IMR-90 (cell line): ENCODE results near the gene BSPH1. TPM values are rescaled to one million over a fixed set of nuclear protein-coding genes. Genes with fewer than 3 reads are reported as not detected.

Source experiments
- ATAC-seq: fragments of 200-7000 bp; cut with Tn5 transposase; 2 replicates; pipeline ENCODE4 v1.9.1; 2020; ENCODE audit warnings: low read depth, mild to moderate bottlenecking, moderate library complexity
- BruUV-seq: library from RNA; stranded (reverse); fragments of 400-500 nt; replicated peaks from 2 replicates; lab custom pipeline; 2021; lab: Mats Ljungman, UMichigan
- CTCF ChIA-PET: fragments of 300-600 bp; formaldehyde crosslinking; extraction: SDS; loops from one replicate; lab custom pipeline; 2021; ENCODE audit warnings: antibody characterized with exemption; lab: Yijun Ruan, JAX
- POLR2A ChIA-PET: fragments of 300-600 bp; sonication (Branson Sonifier 250); formaldehyde crosslinking; loops from one replicate; lab custom pipeline; 2022; ENCODE audit warnings: antibody characterized with exemption; ENCODE audit not compliant: unreplicated experiment; lab: Charles Lee
- DNase-seq: peaks from one replicate; pipeline ENCODE4 v3.0.0; 2013
- H2AFZ ChIP-seq: replicated peaks from 2 replicates; pipeline ENCODE3; 2013; ENCODE audit warnings: low read length, mild to moderate bottlenecking; ENCODE audit not compliant: poor library complexity
- H2AK5ac ChIP-seq: 2 replicates; pipeline ENCODE4 v1.6.1; 2013; ENCODE audit warnings: low read depth, low read length, inconsistent platforms
- H2AK9ac ChIP-seq: replicated peaks from 2 replicates; pipeline ENCODE3; 2013; ENCODE audit warnings: mild to moderate bottlenecking, low read depth, low read length, moderate library complexity; ENCODE audit not compliant: poor library complexity
- H2BK120ac ChIP-seq: 2 replicates; pipeline ENCODE4 v1.6.1; 2013; ENCODE audit warnings: low read depth, low read length, inconsistent platforms
- H2BK15ac ChIP-seq: 3 replicates; pipeline ENCODE4 v1.6.1; 2013; ENCODE audit warnings: low read depth, low read length, inconsistent platforms
- H2BK20ac ChIP-seq: 2 replicates; pipeline ENCODE4 v1.6.1; 2013; ENCODE audit warnings: low read depth, mild to moderate bottlenecking, inconsistent platforms, low read length, moderate library complexity
- H2BK5ac ChIP-seq: 2 replicates; pipeline ENCODE4 v1.6.1; 2013; ENCODE audit warnings: mild to moderate bottlenecking, low read depth, low read length, inconsistent platforms; ENCODE audit not compliant: poor library complexity, severe bottlenecking
- H3K14ac ChIP-seq: replicated peaks from 2 replicates; pipeline ENCODE4 v1.6.1; 2013; ENCODE audit warnings: low read depth, low read length, inconsistent platforms
- H3K18ac ChIP-seq: 2 replicates; pipeline ENCODE4 v1.6.1; 2013; ENCODE audit warnings: low read depth, low read length, control low read depth
- H3K23ac ChIP-seq: 2 replicates; pipeline ENCODE4 v1.6.1; 2013; ENCODE audit warnings: low read depth, low read length, inconsistent platforms
- H3K27ac ChIP-seq: 2 replicates; pipeline ENCODE4 v1.5.1; 2013; ENCODE audit warnings: mild to moderate bottlenecking, control low read depth, low read length; ENCODE audit not compliant: insufficient read depth
- H3K27me3 ChIP-seq: 2 replicates; pipeline ENCODE4 v1.6.1; 2013; ENCODE audit warnings: low read length; ENCODE audit not compliant: control insufficient read depth, insufficient read depth
- H3K36me3 ChIP-seq: 2 replicates; pipeline ENCODE4 v1.6.1; 2013; ENCODE audit warnings: low read length, mixed read lengths; ENCODE audit not compliant: control insufficient read depth, insufficient read depth
- H3K4ac ChIP-seq: 2 replicates; pipeline ENCODE4 v1.6.1; 2013; ENCODE audit warnings: low read depth, low read length, inconsistent platforms
- H3K4me1 ChIP-seq: 2 replicates; pipeline ENCODE4 v1.6.1; 2013; ENCODE audit warnings: low read length, mixed read lengths; ENCODE audit not compliant: control insufficient read depth, insufficient read depth
- H3K4me2 ChIP-seq: 2 replicates; pipeline ENCODE4 v1.6.1; 2013; ENCODE audit warnings: low read depth, mild to moderate bottlenecking, control low read depth, low read length, moderate library complexity
- H3K4me3 ChIP-seq: 2 replicates; pipeline ENCODE4 v1.5.1; 2013; ENCODE audit warnings: low read depth, mild to moderate bottlenecking, control low read depth, low read length, moderate library complexity; ENCODE audit not compliant: insufficient read depth
- H3K56ac ChIP-seq: 2 replicates; pipeline ENCODE4 v1.6.1; 2013; ENCODE audit warnings: low read length, inconsistent platforms; ENCODE audit not compliant: insufficient read depth; ENCODE audit errors: extremely low read depth
- H3K79me1 ChIP-seq, 2 experiments: 2 replicates each; pipeline ENCODE4 v1.6.1; 2013; ENCODE audit warnings: low read length in 2 of 2, inconsistent platforms in 1 of 2, low read depth in 1 of 2
- H3K9ac ChIP-seq: 2 replicates; pipeline ENCODE4 v1.6.1; 2013; ENCODE audit warnings: low read depth, low read length, control low read depth
- H3K9me1 ChIP-seq: 2 replicates; pipeline ENCODE4 v1.6.1; 2013; ENCODE audit warnings: low read length, inconsistent platforms; ENCODE audit not compliant: insufficient read depth
- H3K9me3 ChIP-seq: 2 replicates; pipeline ENCODE4 v1.6.1; 2013; ENCODE audit warnings: low read length; ENCODE audit not compliant: control insufficient read depth, insufficient read depth
- H4K20me1 ChIP-seq: 2 replicates; pipeline ENCODE4 v1.6.1; 2013; ENCODE audit warnings: low read length, inconsistent platforms; ENCODE audit not compliant: insufficient read depth
- H4K5ac ChIP-seq: 2 replicates; pipeline ENCODE4 v1.6.1; 2013; ENCODE audit warnings: mild to moderate bottlenecking, low read depth, low read length, control low read depth
- H4K8ac ChIP-seq, 2 experiments: 2 replicates each; pipeline ENCODE4 v1.6.1; 2013; ENCODE audit warnings: low read depth in 2 of 2, low read length in 2 of 2, control low read depth in 1 of 2, inconsistent platforms in 1 of 2
- H4K91ac ChIP-seq: 2 replicates; pipeline ENCODE4 v1.6.1; 2013; ENCODE audit warnings: low read depth, low read length, inconsistent platforms; ENCODE audit not compliant: insufficient read depth
- CHD1 ChIP-seq: IDR thresholded peaks from 2 replicates; pipeline ENCODE4 v1.6.1; 2012; ENCODE audit warnings: low read depth, low read length, improper control_type of control experiment
- MAFK ChIP-seq: IDR thresholded peaks from 2 replicates; pipeline ENCODE4 v1.6.1; 2012; ENCODE audit warnings: low read depth, low read length, improper control_type of control experiment
- NFE2L2 ChIP-seq: fragments of 150-350 bp; IDR thresholded peaks from 2 replicates; pipeline ENCODE4 v1.6.1; 2016; ENCODE audit warnings: low read depth, mild to moderate bottlenecking, low read length
- WGBS, 2 experiments: methylation state at CpG; one replicate each; pipeline versions ENCODE4 v1.1.5 to v1.1.7; 2013; ENCODE audit warnings: missing lambda C conversion rate in 2 of 2; ENCODE audit not compliant: insufficient read length in 1 of 2; ENCODE audit errors: extremely low coverage in 2 of 2; 5-methylcytosine and 5-hydroxymethylcytosine counted together
- dilution Hi-C: fragments of 300-500 bp; cut with HindIII; formaldehyde crosslinking; loops from one replicate; pipeline ENCODE4 v1.14.3; 2018; ENCODE audit warnings: low sequenced_read_pairs; ENCODE audit not compliant: unreplicated experiment
- in situ Hi-C: fragments of 300-500 bp; cut with MboI; formaldehyde crosslinking; loops from 3 replicates; pipeline ENCODE4 v1.14.3; 2019; ENCODE audit warnings: low sequenced_read_pairs, inconsistent platforms, mixed read lengths
- intact Hi-C: fragments of 100-400 bp; cut with micrococcal nuclease; formaldehyde crosslinking; loops from 2 replicates; pipeline ENCODE4 v1.10.0; 2022
- polyA plus RNA-seq, 3 experiments: library from polyadenylated mRNA; depleted of rRNA; stranded (reverse); fragments of >200 nt; gene quantifications; 2 replicates each; pipeline ENCODE4 v1.2.3, GENCODE V29; 2012; ENCODE audit warnings: low replicate concordance in 1 of 3
- total RNA-seq: library from RNA; depleted of rRNA; stranded (reverse); fragments of >200 nt; gene quantifications from 2 replicates; pipeline ENCODE4 v1.2.3, GENCODE V29; 2012
- TF ChIP-seq, protein P1 (sequence below): conservative IDR thresholded peaks from 2 replicates; pipeline ENCODE4 v1.5.1; 2012; ENCODE audit warnings: mild to moderate bottlenecking, low read depth, low read length, improper control_type of control experiment
- TF ChIP-seq, protein P2 (sequence below): fragments of 150-350 bp; IDR thresholded peaks from 2 replicates; pipeline ENCODE4 v1.6.1; 2016; ENCODE audit warnings: low read depth, mild to moderate bottlenecking, low read length, moderate library complexity, borderline replicate concordance

The BSPH1 gene
- total and polyA plus RNA-seq, 2 of the 4 experiments (the other 2 are of a cell fraction): not detected

DNA sequence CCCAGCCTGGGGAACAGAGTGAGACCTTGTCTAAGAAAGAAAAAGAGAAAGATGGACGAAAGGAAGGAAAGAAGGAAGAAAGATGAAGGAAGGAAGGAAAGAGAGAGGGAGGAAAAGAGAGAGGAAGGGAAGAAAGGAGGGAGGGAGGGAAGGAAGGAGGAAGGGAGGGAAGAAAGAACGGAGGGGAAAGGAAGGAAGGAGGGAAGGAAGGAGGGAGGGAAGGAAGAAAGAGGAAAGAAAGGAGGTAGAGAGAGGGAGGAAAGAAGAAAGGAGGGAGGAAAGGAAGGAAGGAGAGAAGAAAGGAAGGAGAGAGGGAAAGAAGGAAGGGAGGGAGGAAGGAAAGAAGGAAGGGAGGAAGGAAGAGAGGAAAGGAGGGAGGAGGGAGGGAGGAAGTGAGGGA, 31.0 kb upstream of the BSPH1 start:
- no peak overlapping the region for H3K4ac ChIP-seq
- no peak overlapping the region for H3K27ac ChIP-seq
- H3K14ac ChIP-seq: no peak overlapping the region
- H3K9me3 ChIP-seq: no peaks in the 10 kb centered on the region
- dilution Hi-C loops: no loop called here
- no peak overlapping the region for H3K18ac ChIP-seq
- H3K79me1 ChIP-seq: no peaks in the 10 kb centered on the region
- H3K36me3 ChIP-seq: no peaks in the 10 kb centered on the region
- no peaks in the 10 kb centered on the region for H4K20me1 ChIP-seq
- no peak overlapping the region for H2BK20ac ChIP-seq
- no peak overlapping the region for H2AFZ ChIP-seq
- no peak overlapping the region for H3K4me3 ChIP-seq
- no peak overlapping the region for H2BK120ac ChIP-seq
- no peak overlapping the region for H2BK15ac ChIP-seq
- no peak overlapping the region for H3K23ac ChIP-seq
- no peak overlapping the region for H3K9ac ChIP-seq
- DNase-seq: no peak
- no peak overlapping the region for H4K5ac ChIP-seq
- no peak for ATAC-seq
- TF ChIP-seq CHD1: no peak
- no peak for TF ChIP-seq MAFK
- TF ChIP-seq, protein P1, sequence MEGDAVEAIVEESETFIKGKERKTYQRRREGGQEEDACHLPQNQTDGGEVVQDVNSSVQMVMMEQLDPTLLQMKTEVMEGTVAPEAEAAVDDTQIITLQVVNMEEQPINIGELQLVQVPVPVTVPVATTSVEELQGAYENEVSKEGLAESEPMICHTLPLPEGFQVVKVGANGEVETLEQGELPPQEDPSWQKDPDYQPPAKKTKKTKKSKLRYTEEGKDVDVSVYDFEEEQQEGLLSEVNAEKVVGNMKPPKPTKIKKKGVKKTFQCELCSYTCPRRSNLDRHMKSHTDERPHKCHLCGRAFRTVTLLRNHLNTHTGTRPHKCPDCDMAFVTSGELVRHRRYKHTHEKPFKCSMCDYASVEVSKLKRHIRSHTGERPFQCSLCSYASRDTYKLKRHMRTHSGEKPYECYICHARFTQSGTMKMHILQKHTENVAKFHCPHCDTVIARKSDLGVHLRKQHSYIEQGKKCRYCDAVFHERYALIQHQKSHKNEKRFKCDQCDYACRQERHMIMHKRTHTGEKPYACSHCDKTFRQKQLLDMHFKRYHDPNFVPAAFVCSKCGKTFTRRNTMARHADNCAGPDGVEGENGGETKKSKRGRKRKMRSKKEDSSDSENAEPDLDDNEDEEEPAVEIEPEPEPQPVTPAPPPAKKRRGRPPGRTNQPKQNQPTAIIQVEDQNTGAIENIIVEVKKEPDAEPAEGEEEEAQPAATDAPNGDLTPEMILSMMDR: no peak
- no peak for TF ChIP-seq NFE2L2
- TF ChIP-seq, protein P2, sequence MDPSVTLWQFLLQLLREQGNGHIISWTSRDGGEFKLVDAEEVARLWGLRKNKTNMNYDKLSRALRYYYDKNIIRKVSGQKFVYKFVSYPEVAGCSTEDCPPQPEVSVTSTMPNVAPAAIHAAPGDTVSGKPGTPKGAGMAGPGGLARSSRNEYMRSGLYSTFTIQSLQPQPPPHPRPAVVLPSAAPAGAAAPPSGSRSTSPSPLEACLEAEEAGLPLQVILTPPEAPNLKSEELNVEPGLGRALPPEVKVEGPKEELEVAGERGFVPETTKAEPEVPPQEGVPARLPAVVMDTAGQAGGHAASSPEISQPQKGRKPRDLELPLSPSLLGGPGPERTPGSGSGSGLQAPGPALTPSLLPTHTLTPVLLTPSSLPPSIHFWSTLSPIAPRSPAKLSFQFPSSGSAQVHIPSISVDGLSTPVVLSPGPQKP: no peak
- no peak overlapping the region for H2AK5ac ChIP-seq
- no peak overlapping the region for H4K8ac ChIP-seq
- no peak overlapping the region for H2AK9ac ChIP-seq
- H3K27me3 ChIP-seq: no peaks in the 10 kb centered on the region; the same call in 1 of the 2 replicates
- POLR2A ChIA-PET: no interaction called here
- H3K4me1 ChIP-seq: no peaks in the 10 kb centered on the region
- H3K9me1 ChIP-seq: no peaks in the 10 kb centered on the region
- CTCF ChIA-PET: no interaction called here
- BruUV-seq: no TSS peak
- no peak overlapping the region for H3K4me2 ChIP-seq
- intact Hi-C loops: no loop called here
- no peak overlapping the region for H2BK5ac ChIP-seq
- in situ Hi-C loops: no loop called here
- H4K91ac ChIP-seq: no peak overlapping the region
- WGBS, 2 experiments: 25% methylated on average over 2 of the region's 2 CpGs; no CpG with 5 or more reads in 1 of the 2 experiments
- no peak overlapping the region for H3K56ac ChIP-seq
